DMS 273 treated with DMSO at 0.1 percent for 48 hours (cell line): ENCODE data around the gene NAPG.
A peak's percentile ranks its signal among the peaks of the same experiment; 100 is the strongest.
"Not testable (repeated sequence)": the region's sequence is repeated elsewhere in the genome, so short reads cannot be mapped to it uniquely, and the experiment has no call there.

Source experiments
- DNase-seq: peaks from one replicate; lab custom pipeline; 2025; lab: John Stamatoyannopoulos, UW

NAPG gene

GRCh38 chr18:10525697-10526560 is at the start of gene NAPG:
Gene NAPG (plus strand): TSS chr18:10526027. CDS start chr18:10526103, 76 bp downstream.
- DNase-seq = peak; percentile 79

DNA sequence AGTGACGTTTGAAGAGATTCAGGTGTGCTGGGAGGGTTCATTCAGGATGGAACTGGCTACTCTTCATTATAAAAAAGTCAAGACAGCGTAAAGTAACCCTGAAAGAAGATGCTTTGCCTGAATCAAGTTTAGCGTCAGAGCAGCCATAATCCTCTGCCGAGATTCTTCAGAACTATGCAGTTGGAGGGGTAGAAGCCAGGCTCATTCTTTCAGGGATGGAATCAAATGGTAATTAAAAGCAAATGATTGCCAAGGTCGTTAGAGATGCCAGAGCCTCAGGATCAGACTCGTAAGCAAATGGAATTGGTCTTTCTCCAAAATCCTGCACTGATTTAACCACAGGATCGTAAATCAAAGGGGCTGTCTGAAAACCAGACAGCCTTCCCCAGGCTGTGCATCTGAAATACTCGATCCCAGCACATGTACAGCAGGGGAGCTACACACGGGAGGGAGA is 49.5 kb upstream of the NAPG start:
- DNase-seq = peak; percentile 27

- no peak for DNase-seq
Observed at GRCh38 chr18:10477121-10477862, 48.5 kb upstream of the NAPG start.

DNA sequence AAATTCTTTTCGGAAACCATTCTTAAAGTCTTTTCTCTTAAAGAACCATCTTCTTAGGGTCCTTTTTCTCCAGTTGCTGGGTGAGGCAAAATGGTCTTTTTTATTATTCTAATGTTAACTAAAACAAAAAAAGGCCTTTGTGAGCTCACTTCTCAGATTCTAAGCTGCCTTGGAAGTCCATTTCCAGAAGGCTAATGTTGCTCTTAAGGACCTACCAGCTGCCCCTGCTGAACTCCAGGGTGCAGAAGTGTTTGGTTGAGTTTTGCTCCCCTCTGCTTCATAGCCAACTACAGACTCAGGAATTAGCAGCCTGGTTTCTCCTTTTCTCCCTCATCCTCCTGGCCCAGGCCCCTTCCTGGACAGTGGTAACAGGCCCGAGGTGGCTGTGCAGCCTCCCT is 48.0 kb upstream of the NAPG start:
- DNase-seq = no peak

GRCh38 chr18:10481831-10482230 is 44.0 kb upstream of the NAPG start:
- DNase-seq = no peak

DNA sequence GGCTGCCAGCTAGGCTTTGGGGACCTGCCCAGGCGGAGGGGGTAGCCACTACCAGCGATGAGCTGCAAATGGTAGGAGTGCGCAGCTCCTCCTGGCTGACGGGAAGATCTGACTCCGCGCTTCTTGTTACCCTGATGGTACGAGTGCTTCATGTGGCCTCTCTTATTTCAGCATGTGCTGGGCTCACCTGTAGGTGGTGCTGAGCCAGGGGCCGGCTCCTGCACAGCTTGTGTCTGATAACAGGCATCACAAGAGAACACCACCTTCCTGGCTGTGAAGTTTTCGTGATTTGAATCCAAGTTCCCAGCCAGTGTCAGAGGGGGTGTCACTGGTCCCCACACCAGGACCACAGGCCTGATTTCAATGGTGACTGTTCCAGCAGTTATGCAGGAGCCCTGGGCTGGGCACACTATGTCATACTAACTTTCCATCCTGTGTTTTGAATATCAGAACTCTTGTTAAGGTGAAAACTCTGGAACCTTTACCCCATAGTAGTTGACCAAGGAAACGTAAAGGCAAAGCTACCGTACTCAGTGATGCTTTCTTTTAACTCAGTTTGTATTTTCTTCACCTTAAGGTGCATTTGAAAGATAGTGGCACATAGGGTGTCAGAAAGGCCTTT is 43.4 kb upstream of the NAPG start:
- no peak for DNase-seq

- no peak for DNase-seq
Observed at GRCh38 chr18:10482985-10483949, 42.6 kb upstream of the NAPG start.

DNA sequence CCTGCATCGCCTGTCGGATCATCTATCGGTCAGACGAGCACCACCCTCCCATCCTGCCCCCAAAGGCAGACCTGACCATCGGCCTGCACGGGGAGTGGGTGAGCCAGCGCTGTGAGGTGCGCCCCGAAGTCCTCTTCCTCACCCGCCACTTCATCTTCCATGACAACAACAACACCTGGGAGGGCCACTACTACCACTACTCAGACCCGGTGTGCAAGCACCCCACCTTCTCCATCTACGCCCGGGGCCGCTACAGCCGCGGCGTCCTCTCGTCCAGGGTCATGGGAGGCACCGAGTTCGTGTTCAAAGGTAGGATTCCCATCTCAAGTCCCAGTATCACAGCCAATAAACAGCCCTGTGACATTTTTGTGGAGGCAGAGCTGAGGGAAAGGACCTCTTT is 40.4 kb upstream of the NAPG start:
- DNase-seq = no peak

DNA sequence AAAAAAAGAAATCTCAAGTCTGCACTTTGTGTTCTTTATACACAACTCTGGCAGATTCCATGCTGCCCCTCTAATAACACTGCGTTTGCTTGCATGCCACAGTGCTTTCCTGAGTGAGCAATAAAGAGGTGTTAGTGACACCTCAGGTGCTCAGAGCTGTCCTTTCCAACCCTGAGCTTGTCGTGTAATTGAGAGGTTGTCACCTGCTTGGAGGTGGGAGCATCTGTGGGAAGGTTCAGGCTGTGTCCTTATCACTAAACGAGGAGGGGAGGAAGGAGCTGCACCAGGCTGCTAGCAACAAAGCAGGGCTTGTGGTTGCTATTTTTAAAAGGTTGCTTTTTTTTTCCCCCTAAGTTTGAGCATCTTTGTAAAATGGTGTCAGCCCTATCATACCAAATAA is 39.5 kb upstream of the NAPG start:
- DNase-seq = no peak

DNA sequence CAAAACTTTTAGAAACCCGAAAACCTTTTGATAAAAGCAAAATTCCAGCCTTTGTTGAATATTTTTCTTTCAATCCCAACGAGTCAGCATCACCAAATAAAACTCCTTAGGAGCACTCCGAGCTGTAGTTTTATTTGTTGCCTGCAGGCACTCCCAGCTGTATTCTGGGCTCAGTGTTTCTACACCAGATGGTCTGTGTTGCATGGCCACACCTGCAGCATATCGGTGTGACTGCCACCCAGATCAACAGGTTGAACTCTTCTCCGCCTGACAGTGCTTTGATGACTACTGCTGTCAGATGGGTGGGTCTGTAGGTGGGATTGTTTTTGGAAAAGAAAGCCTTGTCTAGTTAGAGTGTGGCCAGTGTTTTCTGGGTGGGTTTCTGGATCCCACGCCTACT is 38.7 kb upstream of the NAPG start:
- DNase-seq = peak; percentile 5

GRCh38 chr18:10488017-10488416 is 37.8 kb upstream of the NAPG start:
- DNase-seq = no peak

DNA sequence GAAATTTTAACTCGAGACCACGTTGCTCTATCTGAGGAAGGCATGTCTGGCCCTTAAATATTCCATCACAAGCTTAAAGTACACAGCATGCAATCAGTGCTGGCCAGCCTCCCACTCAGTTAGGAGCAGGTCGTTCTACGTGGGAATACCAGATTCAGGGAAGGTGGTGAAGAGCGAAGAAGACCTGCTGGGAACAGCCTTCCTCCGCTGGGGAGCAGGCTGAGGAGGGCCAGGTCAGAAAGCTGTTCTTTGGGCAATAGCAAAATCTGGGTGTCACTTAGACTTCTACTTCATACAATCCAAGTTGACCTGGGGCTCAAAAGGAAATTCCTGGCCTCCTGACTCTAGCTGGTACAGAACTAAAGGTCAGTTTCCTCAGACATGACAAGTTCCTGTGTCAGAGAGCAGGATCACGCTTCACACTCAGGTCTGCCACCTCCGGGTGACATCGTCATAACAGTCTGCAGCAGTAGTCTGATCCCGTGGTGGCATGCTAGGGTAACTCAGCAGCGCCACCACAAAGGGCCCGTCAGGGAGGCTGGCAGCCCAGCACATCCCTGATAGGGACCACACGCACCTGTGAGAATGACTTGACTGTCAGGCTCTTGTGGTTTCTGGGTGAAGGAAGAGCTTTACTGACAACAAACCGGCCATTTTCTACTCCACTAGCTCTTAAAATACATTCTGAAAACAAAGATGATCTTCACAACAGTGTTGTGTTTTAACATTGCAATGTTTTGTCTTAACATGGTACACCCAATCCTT is 35.2 kb upstream of the NAPG start:
- no peak for DNase-seq

DNA sequence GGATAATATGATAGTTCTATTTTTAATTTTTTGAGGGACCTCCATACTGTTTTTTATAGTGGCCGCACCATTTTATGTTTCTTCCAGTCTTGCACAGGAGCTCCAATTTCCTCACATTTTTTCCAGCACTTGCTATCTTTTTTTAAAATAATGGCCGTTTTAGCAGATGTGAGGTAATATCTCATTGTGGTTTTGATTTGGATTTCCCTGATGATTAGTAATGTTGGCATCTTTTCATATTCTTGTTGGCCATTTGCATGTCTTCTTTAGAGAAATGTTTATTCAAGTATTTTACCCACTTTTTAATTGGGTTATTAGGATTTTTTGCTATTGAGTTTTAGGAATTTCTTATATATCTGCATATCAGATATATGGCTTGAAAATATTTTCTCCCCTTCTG is 29.9 kb upstream of the NAPG start:
- no peak for DNase-seq

DNA sequence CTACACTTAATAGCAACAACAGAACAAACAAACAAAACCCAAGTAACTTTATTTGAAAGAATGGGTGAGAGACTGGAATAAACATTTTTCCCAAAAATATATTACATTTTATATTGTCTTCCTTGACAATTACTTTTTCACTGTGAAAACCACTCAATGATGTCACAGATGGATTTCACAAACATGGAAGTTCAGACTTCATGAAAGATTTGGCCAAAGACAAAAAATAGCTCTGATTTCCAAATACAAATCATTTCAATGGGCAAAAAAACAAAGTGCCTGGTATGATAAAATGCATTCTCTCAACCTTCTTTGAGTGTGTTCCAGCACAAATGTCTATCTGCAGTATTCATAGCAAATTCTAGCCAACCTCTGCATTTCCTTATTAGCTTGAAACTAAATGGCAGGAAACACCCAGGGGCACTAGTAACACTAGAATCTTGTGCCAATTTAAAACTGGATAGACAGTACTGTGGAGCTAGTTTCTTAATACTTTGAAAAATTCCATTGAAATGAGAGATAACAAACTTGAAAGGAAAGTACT is 28.5 kb upstream of the NAPG start:
- no peak for DNase-seq

DNA sequence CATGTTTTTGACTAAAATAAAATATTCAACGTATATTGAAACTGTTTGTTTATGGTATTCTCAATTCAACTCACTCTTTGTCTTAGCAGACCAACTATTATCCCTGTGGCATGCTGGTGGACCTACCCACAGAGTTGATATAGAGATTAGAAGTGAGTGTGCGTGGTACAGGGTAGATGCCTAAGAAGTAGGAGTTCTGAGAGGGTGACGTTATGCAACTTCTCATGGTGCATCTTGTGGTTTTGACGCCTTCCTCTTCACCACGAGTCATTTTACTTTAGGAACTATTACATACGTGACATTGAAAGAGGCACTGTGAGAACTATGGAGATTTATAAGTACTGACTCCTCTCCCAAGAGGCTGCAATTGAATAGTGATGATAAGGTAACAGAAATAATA is 26.6 kb upstream of the NAPG start:
- no peak for DNase-seq

DNA sequence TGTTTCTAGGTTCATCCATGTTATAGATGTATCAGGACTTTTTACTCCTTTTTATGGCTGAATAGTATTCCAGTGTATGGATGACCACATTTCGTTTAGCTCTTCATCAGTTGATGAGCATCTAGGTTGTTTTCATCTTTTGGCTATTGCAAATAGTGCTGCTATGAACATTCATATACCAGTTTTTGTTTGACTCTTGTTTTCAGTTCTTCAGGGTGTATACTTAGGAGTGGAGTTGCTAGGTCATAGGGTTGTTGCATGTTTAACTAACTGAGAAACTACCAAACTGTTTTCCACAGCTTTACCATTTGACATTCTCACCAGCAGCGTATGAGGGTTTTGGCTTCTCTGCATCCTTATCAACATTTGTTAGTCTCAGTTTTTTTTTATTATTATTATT is 25.8 kb upstream of the NAPG start:
- no peak for DNase-seq

DNA sequence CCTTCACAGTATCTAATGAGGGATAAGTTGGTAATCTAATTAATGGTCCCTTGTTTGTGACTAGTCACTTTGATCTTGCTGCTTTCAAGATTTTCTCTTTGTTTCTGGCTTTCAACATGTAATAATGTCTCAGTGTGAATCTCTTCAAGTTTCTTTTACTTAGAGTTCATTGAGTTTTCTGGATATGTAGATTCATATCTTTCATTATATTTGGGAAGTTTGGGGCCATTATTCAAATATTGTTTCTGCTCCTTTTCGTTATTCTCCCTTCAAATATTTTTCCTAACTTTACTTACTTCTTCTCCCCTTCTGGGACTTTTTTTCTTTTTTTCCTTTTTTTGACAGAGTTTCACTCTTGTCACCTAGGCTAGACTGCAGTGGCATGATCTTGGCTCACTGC is 21.1 kb upstream of the NAPG start:
- DNase-seq = no peak

GRCh38 chr18:10505892-10506291 is 19.9 kb upstream of the NAPG start:
- DNase-seq = not testable (repeated sequence)

- DNase-seq = no peak
Observed at GRCh38 chr18:10508591-10508990, 17.2 kb upstream of the NAPG start.

DNA sequence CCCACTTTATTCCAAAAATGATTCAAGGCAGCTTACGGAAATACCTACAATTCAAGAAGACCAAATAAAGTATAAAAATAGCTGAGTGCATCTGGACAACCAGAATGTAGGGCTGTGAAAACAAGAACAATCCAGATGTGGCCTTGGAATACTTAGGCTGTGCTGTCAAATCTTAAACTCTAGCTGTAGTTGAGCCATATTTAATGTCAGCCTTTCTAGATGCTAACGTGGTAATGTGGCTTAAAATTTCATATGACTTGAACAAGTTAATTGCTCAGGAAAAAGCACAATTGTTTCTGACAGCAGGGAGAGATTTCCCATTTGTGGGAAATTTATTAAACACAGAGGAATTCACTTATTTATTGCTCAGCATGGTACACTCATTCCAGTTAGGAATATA is 14.6 kb upstream of the NAPG start:
- no peak for DNase-seq

DNA sequence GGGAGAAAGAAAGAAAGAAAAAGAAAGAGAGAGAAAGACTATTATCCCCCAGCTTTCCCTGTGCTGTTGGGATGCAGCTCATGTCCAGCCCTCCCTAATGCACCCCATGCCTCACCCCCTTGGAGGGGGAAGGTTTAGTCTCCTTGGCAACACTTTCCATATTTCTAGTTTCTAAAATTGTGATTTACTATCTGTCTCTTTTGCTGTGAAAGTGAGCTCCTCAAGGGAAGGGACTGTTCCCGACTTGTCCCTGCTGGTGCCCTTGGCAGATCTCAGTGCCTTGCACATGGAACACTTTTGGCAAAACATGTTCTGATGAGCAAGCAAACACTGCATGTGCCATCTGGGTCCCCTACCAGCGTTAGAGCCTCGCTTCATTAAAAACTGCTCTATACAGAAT is 11.7 kb upstream of the NAPG start:
- no peak for DNase-seq
